H1 (cell line): ENCODE measurements around the gene MTPN. TPM values are rescaled to one million over a fixed set of nuclear protein-coding genes. Genes with fewer than 3 reads are reported as not detected.

Experiments
- CTCF ChIA-PET: fragments of 300-600 bp; sonication (Branson Sonifier 250); formaldehyde crosslinking; loops from one replicate; lab custom pipeline; 2021; ENCODE audit not compliant: partially characterized antibody; lab: Charles Lee
- POLR2A ChIA-PET: fragments of 300-600 bp; sonication (Branson Sonifier 250); formaldehyde crosslinking; loops from one replicate; lab custom pipeline; 2021; ENCODE audit warnings: inconsistent platforms; ENCODE audit not compliant: partially characterized antibody; lab: Charles Lee
- DNase-seq, 2 experiments: peaks; one replicate each; pipeline versions ENCODE4 v3.0.0 to v3.0.0-alpha.2; 2010 to 2022; ENCODE audit warnings: low spot score in 2 of 2, low read depth in 1 of 2, mixed read lengths in 1 of 2
- FAIRE-seq: peaks from 2 replicates; lab custom pipeline; 2011; peaks lifted over from hg19 to GRCh38; lab: Jason Lieb, UNC
- H2AFZ ChIP-seq: 2 replicates; pipeline ENCODE4 v1.8.1; 2012; ENCODE audit warnings: low read length, inconsistent platforms
- H2AK5ac ChIP-seq: 2 replicates; pipeline ENCODE4 v1.6.1; 2013; ENCODE audit warnings: low read depth, low read length
- H2BK120ac ChIP-seq: replicated peaks from 2 replicates; pipeline ENCODE3; 2013; ENCODE audit warnings: low read depth, low read length, inconsistent platforms
- H2BK12ac ChIP-seq: 2 replicates; pipeline ENCODE4 v1.6.1; 2013; ENCODE audit warnings: low read depth, low read length
- H2BK15ac ChIP-seq: 2 replicates; pipeline ENCODE4 v1.6.1; 2013; ENCODE audit warnings: low read length
- H2BK20ac ChIP-seq: 2 replicates; pipeline ENCODE4 v1.6.1; 2013; ENCODE audit warnings: low read length
- H2BK5ac ChIP-seq: 2 replicates; pipeline ENCODE4 v1.6.1; 2013; ENCODE audit warnings: low read depth, low read length
- H3K14ac ChIP-seq: 2 replicates; pipeline ENCODE4 v1.6.1; 2013; ENCODE audit warnings: inconsistent platforms; ENCODE audit not compliant: insufficient read length
- H3K18ac ChIP-seq: 2 replicates; pipeline ENCODE4 v1.6.1; 2013; ENCODE audit warnings: low read length; ENCODE audit errors: extremely low read depth
- H3K23ac ChIP-seq: 2 replicates; pipeline ENCODE4 v1.6.1; 2013; ENCODE audit warnings: inconsistent platforms; ENCODE audit not compliant: insufficient read length
- H3K23me2 ChIP-seq: 2 replicates; pipeline ENCODE4 v1.6.1; 2013; ENCODE audit warnings: low read depth, low read length
- H3K27ac ChIP-seq: 2 replicates; pipeline ENCODE4 v1.6.1; 2011; ENCODE audit warnings: low read depth, low read length, inconsistent platforms
- H3K27me3 ChIP-seq, 4 experiments: replicated peaks in 1 of 4; 1 replicate in 1 of 4; 2 replicates in 3 of 4; pipeline versions ENCODE4 v1.6.1 to v1.8.1; 2011 to 2013; ENCODE audit warnings: low read length in 3 of 4, mild to moderate bottlenecking in 3 of 4, inconsistent platforms in 2 of 4, mixed read lengths in 2 of 4, moderate library complexity in 1 of 4; ENCODE audit not compliant: control insufficient read depth in 3 of 4, insufficient read depth in 3 of 4; ENCODE audit errors: extremely low read depth in 1 of 4
- H3K36me3 ChIP-seq, 4 experiments: 2 replicates each; pipeline versions ENCODE4 v1.6.1 to v1.8.1; 2011 to 2013; ENCODE audit warnings: mild to moderate bottlenecking in 4 of 4, low read length in 3 of 4, moderate library complexity in 2 of 4, control low read depth in 1 of 4, inconsistent platforms in 1 of 4; ENCODE audit not compliant: insufficient read depth in 4 of 4, control insufficient read depth in 2 of 4
- H3K4ac ChIP-seq: replicated peaks from 2 replicates; pipeline ENCODE3; 2013; ENCODE audit warnings: low read length, low read depth, mixed read lengths, inconsistent platforms; ENCODE audit not compliant: insufficient read length
- H3K4me1 ChIP-seq, 4 experiments: replicated peaks in 1 of 4; 1 replicate in 1 of 4; 2 replicates in 3 of 4; pipeline versions ENCODE4 v1.6.1 to v1.8.1; 2011 to 2013; ENCODE audit warnings: low read length in 3 of 4, inconsistent platforms in 2 of 4, mixed read lengths in 1 of 4; ENCODE audit not compliant: insufficient read depth in 4 of 4, control insufficient read depth in 3 of 4
- H3K4me2 ChIP-seq, 2 experiments: 2 replicates each; pipeline versions ENCODE4 v1.6.1 to v1.8.1; 2011 to 2013; ENCODE audit warnings: low read depth in 2 of 2, low read length in 2 of 2, control low read depth in 1 of 2, inconsistent platforms in 1 of 2, mild to moderate bottlenecking in 1 of 2; ENCODE audit not compliant: insufficient read depth in 1 of 2
- H3K4me3 ChIP-seq, 4 experiments: fragments of 200-600, 300-600 bp in 1 of 4; sonication (generic), shearing (Covaris generic), sonication (Bioruptor Twin) in 1 of 4; 2 replicates each; pipeline versions ENCODE4 v1.5.1 to v1.8.1; 2011 to 2016; ENCODE audit warnings: low read length in 4 of 4, low read depth in 3 of 4, control low read depth in 2 of 4, inconsistent platforms in 2 of 4, mild to moderate bottlenecking in 2 of 4, mixed read lengths in 1 of 4, moderate library complexity in 1 of 4; ENCODE audit not compliant: insufficient read depth in 2 of 4; ENCODE audit errors: extremely low read depth in 1 of 4
- H3K56ac ChIP-seq: replicated peaks from 2 replicates; pipeline ENCODE3; 2013; ENCODE audit warnings: low read depth, mild to moderate bottlenecking, mixed read lengths, low read length, inconsistent platforms; ENCODE audit not compliant: insufficient read length
- H3K79me1 ChIP-seq: 2 replicates; pipeline ENCODE4 v1.6.1; 2013; ENCODE audit warnings: low read depth, low read length, control low read depth
- H3K79me2 ChIP-seq, 2 experiments: 2 replicates each; pipeline versions ENCODE4 v1.6.1 to v1.8.1; 2012 to 2013; ENCODE audit warnings: low read length in 2 of 2, mild to moderate bottlenecking in 2 of 2, inconsistent platforms in 1 of 2; ENCODE audit not compliant: insufficient read depth in 2 of 2, control insufficient read depth in 1 of 2
- H3K9ac ChIP-seq, 4 experiments: replicated peaks in 1 of 4; 1 replicate in 1 of 4; 2 replicates in 3 of 4; pipeline versions ENCODE4 v1.6.1 to v1.8.1; 2011 to 2013; ENCODE audit warnings: low read depth in 3 of 4, low read length in 3 of 4, control low read depth in 2 of 4, mild to moderate bottlenecking in 2 of 4, moderate library complexity in 2 of 4, inconsistent platforms in 1 of 4; ENCODE audit errors: extremely low read depth in 1 of 4
- H3K9me3 ChIP-seq, 2 experiments: 2 replicates each; pipeline versions ENCODE4 v1.6.1 to v1.8.1; 2012 to 2013; ENCODE audit warnings: mild to moderate bottlenecking in 2 of 2, moderate library complexity in 2 of 2, control low read depth in 1 of 2, inconsistent platforms in 1 of 2, low read depth in 1 of 2, low read length in 1 of 2, mixed read lengths in 1 of 2; ENCODE audit not compliant: insufficient read depth in 2 of 2
- H4K20me1 ChIP-seq, 2 experiments: replicated peaks in 1 of 2; 2 replicates each; pipeline versions ENCODE3 to v1.8.1; 2011 to 2013; ENCODE audit warnings: inconsistent platforms in 2 of 2, low read length in 2 of 2, mild to moderate bottlenecking in 1 of 2; ENCODE audit not compliant: insufficient read depth in 2 of 2, control insufficient read depth in 1 of 2
- H4K5ac ChIP-seq: 2 replicates; pipeline ENCODE4 v1.6.1; 2013; ENCODE audit warnings: low read length, low read depth, mixed read lengths, inconsistent platforms; ENCODE audit not compliant: insufficient read length
- H4K8ac ChIP-seq: 2 replicates; pipeline ENCODE4 v1.8.0; 2013; ENCODE audit warnings: mild to moderate bottlenecking, moderate library complexity, low read length, inconsistent platforms; ENCODE audit not compliant: insufficient read depth; ENCODE audit errors: extremely low read depth
- H4K91ac ChIP-seq: replicated peaks from 2 replicates; pipeline ENCODE3; 2013; ENCODE audit warnings: low read length, mixed read lengths, inconsistent platforms; ENCODE audit not compliant: insufficient read length
- CBX5 ChIP-seq: fragments of 300-800, 300-1000 bp; sonication (generic); IDR thresholded peaks from 2 replicates; pipeline ENCODE4 v1.7.1; 2016; ENCODE audit warnings: antibody characterized with exemption, low read length, low read depth
- GTF2F1 ChIP-seq: IDR thresholded peaks from 2 replicates; pipeline ENCODE4 v1.6.1; 2012; ENCODE audit warnings: low read depth, low read length, improper control_type of control experiment, borderline replicate concordance
- RFX5 ChIP-seq: IDR thresholded peaks from 2 replicates; pipeline ENCODE4 v1.6.1; 2011; ENCODE audit warnings: low read depth, low read length, improper control_type of control experiment, borderline replicate concordance
- WGBS, 2 experiments: shearing (Covaris generic) in 1 of 2; methylation state at CpG; one replicate each; pipeline versions ENCODE4 v1.1.6 to v1.1.7; 2013 to 2015; ENCODE audit warnings: low lambda C conversion rate in 2 of 2, mixed read lengths in 2 of 2, inconsistent platforms in 1 of 2, low coverage in 1 of 2, missing lambda C conversion rate in 1 of 2; ENCODE audit not compliant: insufficient replicate concordance in 2 of 2, insufficient coverage in 1 of 2, insufficient read length in 1 of 2; ENCODE audit errors: extremely low coverage in 1 of 2, missing lambda C conversion rate in 1 of 2; 5-methylcytosine and 5-hydroxymethylcytosine counted together
- polyA plus RNA-seq, 7 experiments: library from polyadenylated mRNA; depleted of rRNA in 3 of 7; stranded (reverse) in 5 of 7; unstranded in 2 of 7; fragments of >200 nt in 5 of 7; fragments of 200-250 nt in 2 of 7; gene quantifications; 1 replicate in 5 of 7; 2 replicates in 1 of 7; 4 replicates in 1 of 7; pipeline versions ENCODE4 v1.2.1 to v1.2.3, GENCODE V29; 2011 to 2013; ENCODE audit warnings: missing spikeins in 2 of 7, mixed read lengths in 2 of 7
- total RNA-seq: library from RNA; stranded (reverse); fragmentation: NEBNext Ultra II Directional; extraction: Animal tissue kit (Norgen Biotek cat#: 25700); gene quantifications from 2 replicates; pipeline ENCODE4 v1.2.1, GENCODE V29; 2021

The MTPN gene
- total and polyA plus RNA-seq, 2 of the 8 experiments (the other 6 are each of a cell fraction or from before 2014, with no cell fraction given): 33.0 to 101 TPM

- Histone ChIP-seq H3K56ac (no peak overlapping the region), H3K23ac (no peak overlapping the region), H3K36me3 (no peaks in the 10 kb centered on the region), H3K14ac (no peak overlapping the region), H3K27ac (no peak overlapping the region), H2BK5ac (no peak overlapping the region), H3K23me2 (no peaks in the 10 kb centered on the region), H3K27me3 (no peaks in the 10 kb centered on the region), H3K79me1 (no peaks in the 10 kb centered on the region), H3K9ac (no peak overlapping the region), H3K4me1 (no peaks in the 10 kb centered on the region), H3K18ac (no peak overlapping the region), H3K4me2 (no peak overlapping the region), H2BK20ac (no peak overlapping the region), H3K79me2 (no peaks in the 10 kb centered on the region), H2BK15ac (no peak overlapping the region), H3K9me3 (no peaks in the 10 kb centered on the region)
- FAIRE-seq: no peak
- ChIA-PET CTCF (interaction anchor here (1.6 to 4.6 kb wide), 2 partner anchors 16 to 193 kb away, joined by 5 to 33 read pairs; no protein-coding TSS in a partner anchor), POLR2A (no interaction called here)
- no peak for TF ChIP-seq CBX5
- no peak for TF ChIP-seq RFX5
- no peak for TF ChIP-seq GTF2F1
- TF ChIP-seq, all 59 proteins: peak for 0
- DNase-seq: no peak
- H4K91ac ChIP-seq: no peak overlapping the region
- no peak overlapping the region for H2AFZ ChIP-seq
- H3K4ac ChIP-seq: no peak overlapping the region
- H2BK12ac ChIP-seq: no peak overlapping the region
- no peak overlapping the region for H4K8ac ChIP-seq
- H2BK120ac ChIP-seq: no peak overlapping the region
- no peak overlapping the region for H4K5ac ChIP-seq
- no peak overlapping the region for H2AK5ac ChIP-seq
- H4K20me1 ChIP-seq: no peaks in the 10 kb centered on the region
- 88% methylated on average over 3 of the region's 3 CpGs; no CpG with 5 or more reads in 1 of the 2 experiments for WGBS, 2 experiments
- H3K4me3 ChIP-seq: no peak overlapping the region
Measured at GRCh38 chr7:135993950-135994349, 16.8 kb upstream of the MTPN start.
